ENCODE measurements around the gene VPS37D.

Gene VPS37D

GRCh38 chr7:73622909-73623797 is 44.5 kb upstream of the VPS37D start:
- POLR2A ChIA-PET, result no interaction called here
- CTCF ChIA-PET, result interaction anchor here (1.1 kb wide), 1 partner anchor 16 kb away, joined by 4 read pairs; no protein-coding TSS in a partner anchor
- no peak for TF ChIP-seq ELF4 (IDR thresholded peaks at IDR 0.05)
- no peak for TF ChIP-seq ZNF384 (IDR thresholded peaks at IDR 0.05)
- DNase-seq (ENCODE audit: extremely low spot score), result no peak

- DNase-seq (ENCODE audit: extremely low spot score), result peak; percentile 98
- ChIA-PET CTCF (interaction anchor here (1.0 kb wide), 1 partner anchor 17 kb away, joined by 6 read pairs; no protein-coding TSS in a partner anchor), POLR2A (interaction anchor here (0.8 to 1.0 kb wide), 3 partner anchors 12 to 92 kb away, joined by 4 to 6 read pairs (median 4); no protein-coding TSS in a partner anchor)
- no peak for TF ChIP-seq TARDBP (IDR thresholded peaks at IDR 0.05)
- no peak for TF ChIP-seq SP1 (IDR thresholded peaks at IDR 0.05)
- no peak for TF ChIP-seq BHLHE40 (IDR thresholded peaks at IDR 0.05; ENCODE audit: borderline replicate concordance)
- TF ChIP-seq FOXA1 (IDR thresholded peaks at IDR 0.05), result no peak
- TF ChIP-seq ELF4 (IDR thresholded peaks at IDR 0.05), result no peak
- TF ChIP-seq CTBP1 (IDR thresholded peaks at IDR 0.05; ENCODE audit: borderline replicate concordance), result no peak
- TF ChIP-seq ZNF384 (IDR thresholded peaks at IDR 0.05), result no peak
- TF ChIP-seq ARNT (IDR thresholded peaks at IDR 0.05), result no peak
- TF ChIP-seq HDGF (IDR thresholded peaks at IDR 0.05; ENCODE audit: borderline replicate concordance), result no peak
- TF ChIP-seq FOXM1 (IDR thresholded peaks at IDR 0.05; ENCODE audit: borderline replicate concordance), result no peak
- no peak for TF ChIP-seq FOXK2 (IDR thresholded peaks at IDR 0.05)
Observed at GRCh38 chr7:73623798-73624668, 43.6 kb upstream of the VPS37D start, which contains the start of gene MLXIPL. Gene MLXIPL (minus strand): TSS chr7:73624522. CDS start chr7:73624492, 30 bp downstream.

GRCh38 chr7:73624669-73625001 is 43.0 kb upstream of the VPS37D start:
- POLR2A ChIA-PET, result interaction anchor here (0.8 to 1.0 kb wide), 3 partner anchors 13 to 91 kb away, joined by 4 to 6 read pairs (median 4); no protein-coding TSS in a partner anchor

GRCh38 chr7:73625276-73625675 is 42.4 kb upstream of the VPS37D start:
- POLR2A ChIA-PET, result no interaction called here
- TF ChIP-seq BHLHE40 (IDR thresholded peaks at IDR 0.05; ENCODE audit: borderline replicate concordance) (no peak), L3MBTL2 (conservative IDR thresholded peaks at IDR 0.05) (no peak), NFRKB (IDR thresholded peaks at IDR 0.05) (no peak), SUZ12 (IDR thresholded peaks at IDR 0.05) (no peak), TARDBP (IDR thresholded peaks at IDR 0.05) (no peak), FOXM1 (IDR thresholded peaks at IDR 0.05; ENCODE audit: borderline replicate concordance) (no peak)
- CTCF ChIA-PET, result no interaction called here
- DNase-seq (ENCODE audit: extremely low spot score), result no peak

More at GRCh38 chr7:73624669-73625001, 43.0 kb upstream of the VPS37D start:
- TF ChIP-seq NFRKB (IDR thresholded peaks at IDR 0.05) (no peak), L3MBTL2 (conservative IDR thresholded peaks at IDR 0.05) (no peak), SUZ12 (IDR thresholded peaks at IDR 0.05) (no peak), SP1 (IDR thresholded peaks at IDR 0.05) (no peak), ZNF384 (IDR thresholded peaks at IDR 0.05) (no peak), LEF1 (IDR thresholded peaks at IDR 0.05; ENCODE audit: borderline replicate concordance) (no peak), CTBP1 (IDR thresholded peaks at IDR 0.05; ENCODE audit: borderline replicate concordance) (no peak), PKNOX1 (IDR thresholded peaks at IDR 0.05) (no peak), HDGF (IDR thresholded peaks at IDR 0.05; ENCODE audit: borderline replicate concordance) (no peak), ELF4 (IDR thresholded peaks at IDR 0.05) (no peak), ARNT (IDR thresholded peaks at IDR 0.05) (no peak), BHLHE40 (IDR thresholded peaks at IDR 0.05; ENCODE audit: borderline replicate concordance) (no peak), FOXA1 (IDR thresholded peaks at IDR 0.05) (no peak)
- DNase-seq (ENCODE audit: extremely low spot score), result no peak
- CTCF ChIA-PET, result interaction anchor here (1.0 kb wide), 1 partner anchor 18 kb away, joined by 6 read pairs; no protein-coding TSS in a partner anchor

- POLR2A ChIA-PET, result no interaction called here
- no peak for TF ChIP-seq LEF1 (IDR thresholded peaks at IDR 0.05; ENCODE audit: borderline replicate concordance)
- TF ChIP-seq FOXA1 (IDR thresholded peaks at IDR 0.05), result no peak
- no peak for TF ChIP-seq ZNF384 (IDR thresholded peaks at IDR 0.05)
- TF ChIP-seq ARNT (IDR thresholded peaks at IDR 0.05), result no peak
- no peak for TF ChIP-seq FOXK2 (IDR thresholded peaks at IDR 0.05)
- no peak for TF ChIP-seq L3MBTL2 (conservative IDR thresholded peaks at IDR 0.05)
- no peak for DNase-seq (ENCODE audit: extremely low spot score)
- CTCF ChIA-PET, result no interaction called here
Observed at GRCh38 chr7:73626814-73627213, 40.8 kb upstream of the VPS37D start.

- POLR2A ChIA-PET, result interaction anchor here (1.4 kb wide), 1 partner anchor 72 kb away, joined by 3 read pairs; no protein-coding TSS in a partner anchor
- no peak for DNase-seq (ENCODE audit: extremely low spot score)
- CTCF ChIA-PET, result interaction anchor here (0.6 to 1.3 kb wide), 6 partner anchors 10 to 110 kb away, joined by 3 to 5 read pairs (median 4); partner anchors contain the start of gene ABHD11
- no peak for TF ChIP-seq HDGF (IDR thresholded peaks at IDR 0.05; ENCODE audit: borderline replicate concordance)
- no peak for TF ChIP-seq BHLHE40 (IDR thresholded peaks at IDR 0.05; ENCODE audit: borderline replicate concordance)
- no peak for TF ChIP-seq ARNT (IDR thresholded peaks at IDR 0.05)
Observed at GRCh38 chr7:73628504-73628903, 39.1 kb upstream of the VPS37D start.

GRCh38 chr7:73631558-73631957 is 36.1 kb upstream of the VPS37D start:
- TF ChIP-seq FOXM1 (IDR thresholded peaks at IDR 0.05; ENCODE audit: borderline replicate concordance) (no peak), L3MBTL2 (conservative IDR thresholded peaks at IDR 0.05) (no peak), HDGF (IDR thresholded peaks at IDR 0.05; ENCODE audit: borderline replicate concordance) (no peak), TARDBP (IDR thresholded peaks at IDR 0.05) (no peak), ZNF384 (IDR thresholded peaks at IDR 0.05) (no peak), SP1 (IDR thresholded peaks at IDR 0.05) (no peak), CTBP1 (IDR thresholded peaks at IDR 0.05; ENCODE audit: borderline replicate concordance) (no peak), PKNOX1 (IDR thresholded peaks at IDR 0.05) (no peak), BHLHE40 (IDR thresholded peaks at IDR 0.05; ENCODE audit: borderline replicate concordance) (no peak), LEF1 (IDR thresholded peaks at IDR 0.05; ENCODE audit: borderline replicate concordance) (no peak), ARNT (IDR thresholded peaks at IDR 0.05) (no peak), SUZ12 (IDR thresholded peaks at IDR 0.05) (no peak), FOXA1 (IDR thresholded peaks at IDR 0.05) (no peak), NFRKB (IDR thresholded peaks at IDR 0.05) (no peak), FOXK2 (IDR thresholded peaks at IDR 0.05) (no peak)
- ChIA-PET POLR2A (no interaction called here), CTCF (no interaction called here)
- DNase-seq (ENCODE audit: extremely low spot score), result no peak
